Thoracic aorta (tissue), 2 donors: Measurements from ENCODE around the gene USB1. TPM values are rescaled to one million over a fixed set of nuclear protein-coding genes. Genes with fewer than 3 reads are reported as not detected.

Experiments used
- ATAC-seq: fragments of 150-250 bp; one replicate; pipeline ENCODE4 v1.8.0; 2017; ENCODE audit warnings: low read depth; ENCODE audit not compliant: insufficient number of reproducible peaks, low FRiP score
- DNase-seq: peaks from one replicate; pipeline ENCODE4 v3.0.0-alpha.2; 2020; ENCODE audit warnings: low spot score
- H3K27ac ChIP-seq, 2 donors: fragments of 200-600 bp; sonication (generic); 1 replicate in 1 of 2; 2 replicates in 1 of 2; pipeline ENCODE4 v1.5.1; 2016; ENCODE audit warnings: mild to moderate bottlenecking in 2 of 2, moderate library complexity in 2 of 2
- H3K27me3 ChIP-seq: fragments of 200-600 bp; sonication (generic); replicated peaks from 2 replicates; pipeline ENCODE4 v1.6.0; 2016; ENCODE audit warnings: mild to moderate bottlenecking; ENCODE audit not compliant: insufficient read depth
- H3K36me3 ChIP-seq: fragments of 200-600 bp; sonication (generic); one replicate; pipeline ENCODE4 v1.5.1; 2016
- H3K4me1 ChIP-seq, 2 donors: fragments of 200-600 bp; sonication (generic); 1 replicate in 1 of 2; 2 replicates in 1 of 2; pipeline versions ENCODE4 v1.5.1 to v1.6.0; 2016; ENCODE audit warnings: low read depth in 2 of 2, mild to moderate bottlenecking in 1 of 2; ENCODE audit not compliant: control insufficient read depth in 1 of 2
- H3K4me3 ChIP-seq: fragments of 200-600 bp; sonication (generic); 2 replicates; pipeline ENCODE4 v1.5.1; 2016; ENCODE audit warnings: mild to moderate bottlenecking
- H3K9me3 ChIP-seq: fragments of 200-600 bp; sonication (generic); 2 replicates; pipeline ENCODE4 v1.5.1; 2016
- CTCF ChIP-seq: fragments of 200-600 bp; sonication (generic); IDR thresholded peaks from one replicate; pipeline ENCODE4 v1.5.1; 2019; ENCODE audit warnings: antibody characterized with exemption
- total RNA-seq, 2 donors: library from RNA; depleted of rRNA; stranded (reverse); fragments of >200 nt; gene quantifications; one replicate each; pipeline versions ENCODE4 v1.1.0 to v1.2.3, GENCODE V29; 2016

Gene USB1
- total RNA-seq, 2 donors from 2014 or later, result 55.9 to 90.3 TPM

GRCh38 chr16:58028541-58029070 lies 27.4 kb downstream of the USB1 start:
- Histone ChIP-seq H3K27me3 (no peaks in the 10 kb centered on the region), H3K9me3 (no peaks in the 10 kb centered on the region), H3K4me3 (no peak overlapping the region), H3K27ac (no peak overlapping the region), H3K36me3 (no peaks in the 10 kb centered on the region), H3K4me1 (peaks cover 16 to 30% of the 10 kb centered on the region in 2 donors)
- ATAC-seq, result no peak
- DNase-seq, result no peak
- TF ChIP-seq CTCF, result no peak

GRCh38 chr16:58029410-58029809 lies 28.2 kb downstream of the USB1 start:
- no peak for ATAC-seq
- Histone ChIP-seq H3K36me3 (no peaks in the 10 kb centered on the region), H3K27me3 (no peaks in the 10 kb centered on the region), H3K9me3 (no peaks in the 10 kb centered on the region), H3K27ac (no peak overlapping the region), H3K4me1 (peaks cover 16 to 26% of the 10 kb centered on the region in 2 donors), H3K4me3 (no peak overlapping the region)
- TF ChIP-seq CTCF, result no peak
- DNase-seq, result no peak

GRCh38 chr16:58030136-58030840 lies 29.1 kb downstream of the USB1 start:
- no peaks in the 10 kb centered on the region for H3K36me3 ChIP-seq
- no peaks in the 10 kb centered on the region for H3K27me3 ChIP-seq
- TF ChIP-seq CTCF, result no peak
- H3K27ac ChIP-seq, result no peak overlapping the region
- H3K4me1 ChIP-seq, result peaks cover 7 to 17% of the 10 kb centered on the region in 2 donors
- H3K4me3 ChIP-seq, result no peak overlapping the region
- ATAC-seq, result no peak
- DNase-seq, result no peak
- H3K9me3 ChIP-seq, result no peaks in the 10 kb centered on the region

GRCh38 chr16:58031016-58031800 lies 30.0 kb downstream of the USB1 start:
- Histone ChIP-seq H3K4me3 (no peak overlapping the region), H3K27ac (no peak overlapping the region), H3K4me1 (peaks cover 6 to 14% of the 10 kb centered on the region in 2 donors), H3K27me3 (no peaks in the 10 kb centered on the region), H3K9me3 (no peaks in the 10 kb centered on the region), H3K36me3 (no peaks in the 10 kb centered on the region)
- ATAC-seq, result no peak
- no peak for DNase-seq
- no peak for TF ChIP-seq CTCF

GRCh38 chr16:58032710-58033293 lies 31.6 kb downstream of the USB1 start:
- TF ChIP-seq CTCF, result no peak
- H3K4me1 ChIP-seq, result no peaks in the 10 kb centered on the region
- DNase-seq, result no peak
- H3K9me3 ChIP-seq, result no peaks in the 10 kb centered on the region
- no peaks in the 10 kb centered on the region for H3K36me3 ChIP-seq
- no peak overlapping the region for H3K27ac ChIP-seq
- no peak overlapping the region for H3K4me3 ChIP-seq
- ATAC-seq, result no peak
- no peaks in the 10 kb centered on the region for H3K27me3 ChIP-seq
